GM21381 (cell line): ENCODE measurements around the gene MGRN1.

Experiments used
- ATAC-seq: cut with Tn5 transposase; IDR thresholded peaks from one replicate; pipeline ENCODE4 v1.9.1; 2021; ENCODE audit warnings: mild to moderate bottlenecking, moderate library complexity; ENCODE audit not compliant: unreplicated experiment

MGRN1 gene

GRCh38 chr16:4684058-4684715, 59.6 kb downstream of the MGRN1 start:
- ATAC-seq = no peak

GRCh38 chr16:4684763-4685162, 60.1 kb downstream of the MGRN1 start:
- ATAC-seq = no peak

- no peak for ATAC-seq
Measured at GRCh38 chr16:4685292-4685691, 60.7 kb downstream of the MGRN1 start.

GRCh38 chr16:4685776-4686496, 61.3 kb downstream of the MGRN1 start:
- no peak for ATAC-seq

- ATAC-seq = no peak
Measured at GRCh38 chr16:4686497-4687210, 62.0 kb downstream of the MGRN1 start.

GRCh38 chr16:4687416-4687815, 62.8 kb downstream of the MGRN1 start:
- ATAC-seq = no peak

GRCh38 chr16:4687946-4688673, 63.5 kb downstream of the MGRN1 start:
- no peak for ATAC-seq

GRCh38 chr16:4688674-4689045, 64.0 kb downstream of the MGRN1 start:
- no peak for ATAC-seq

GRCh38 chr16:4689091-4689671, 64.6 kb downstream of the MGRN1 start:
- no peak for ATAC-seq

GRCh38 chr16:4689864-4690704, 65.5 kb downstream of the MGRN1 start:
- no peak for ATAC-seq

GRCh38 chr16:4690946-4691665, 66.5 kb downstream of the MGRN1 start:
- no peak for ATAC-seq

- ATAC-seq = no peak
Measured at GRCh38 chr16:4691666-4692412, 67.2 kb downstream of the MGRN1 start.

- ATAC-seq = peak; percentile 6
Measured at GRCh38 chr16:4692460-4693295, 68.1 kb downstream of the MGRN1 start.

- peak; percentile 89 for ATAC-seq
Measured at GRCh38 chr16:4693296-4693955, 68.8 kb downstream of the MGRN1 start, which contains the start of gene NUDT16L1. Gene NUDT16L1 (plus strand): TSS chr16:4693562. CDS start chr16:4693727, 165 bp downstream.

GRCh38 chr16:4693956-4694641, 69.5 kb downstream of the MGRN1 start:
- ATAC-seq = peak; percentile 8

GRCh38 chr16:4694642-4695451, 70.2 kb downstream of the MGRN1 start:
- ATAC-seq = no peak
